ENCODE measurements around the gene FBXW7.
A peak's percentile ranks its signal among the peaks of the same experiment; 100 is the strongest.
"Not testable (repeated sequence)": the region's sequence is repeated elsewhere in the genome, so short reads cannot be mapped to it uniquely, and the experiment has no call there.

Gene FBXW7

DNA sequence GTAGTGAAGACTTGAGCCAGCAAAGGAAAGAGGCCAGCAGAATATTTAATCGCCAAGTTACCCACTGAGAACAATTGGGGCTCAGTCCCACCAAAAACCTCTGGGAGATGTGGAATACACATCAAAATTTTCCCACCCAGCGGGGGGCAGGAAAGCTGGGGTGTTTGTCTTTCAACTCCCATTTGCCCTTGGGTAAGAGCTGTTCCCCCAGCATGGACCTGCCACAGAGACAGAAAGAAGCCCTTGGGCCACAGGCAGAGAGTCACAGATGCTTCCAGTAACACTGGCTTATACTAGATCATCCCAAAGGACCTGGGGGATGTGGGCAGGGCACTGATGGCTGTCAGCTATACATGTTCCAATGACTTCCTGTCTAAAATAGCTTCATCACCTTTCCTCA is 18.9 kb upstream of the FBXW7 start:
- H3K27ac ChIP-seq: peak overlapping the region in 12 of 21 experiments; percentile 17 to 79 (median 56)

DNA sequence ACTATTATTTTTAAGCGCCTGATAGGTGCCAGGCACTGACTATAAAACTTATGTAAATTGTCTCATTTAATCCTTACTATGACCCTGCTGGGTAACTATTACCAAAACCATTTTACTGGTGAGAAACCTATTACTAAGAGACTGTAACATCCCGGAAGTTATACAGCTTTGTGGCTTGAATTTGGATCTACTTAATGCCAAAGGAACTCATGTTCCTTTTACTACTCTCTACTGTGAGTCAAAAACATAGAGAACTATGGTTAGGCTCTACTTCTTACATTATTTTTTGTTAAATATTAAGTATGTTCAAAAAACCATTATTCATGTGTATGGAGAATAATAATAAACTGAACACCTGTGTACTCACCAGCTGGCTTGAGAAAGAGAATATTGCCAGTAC is 14.8 kb upstream of the FBXW7 start:
- H3K4me3 ChIP-seq, H3K27ac ChIP-seq: not testable (repeated sequence)

More for the DNA sequence above, 18.9 kb upstream of the FBXW7 start:
- no peak overlapping the region for H3K4me3 ChIP-seq

DNA sequence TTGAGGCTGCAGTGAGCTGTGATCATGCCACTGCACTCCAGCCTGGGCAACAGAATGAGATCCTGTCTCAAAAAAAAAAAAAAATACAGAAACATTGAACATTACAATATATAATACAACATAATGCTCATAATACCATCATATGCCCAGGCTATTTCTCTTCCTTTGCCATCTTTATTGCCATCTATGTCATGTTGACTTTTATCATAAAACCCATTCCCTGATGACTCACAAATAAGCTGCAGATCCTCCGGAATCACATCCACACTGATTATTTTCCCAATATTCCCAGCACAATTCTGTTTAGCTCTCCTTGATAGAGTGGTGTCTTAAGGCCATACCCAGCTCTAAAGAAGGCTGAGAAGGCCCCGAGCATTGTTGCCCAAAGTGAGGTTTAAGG is 9.2 kb upstream of the FBXW7 start:
- peak overlapping the region in 1 of 21 experiments; percentile 40 for H3K27ac ChIP-seq
- H3K4me3 ChIP-seq: no peak overlapping the region

DNA sequence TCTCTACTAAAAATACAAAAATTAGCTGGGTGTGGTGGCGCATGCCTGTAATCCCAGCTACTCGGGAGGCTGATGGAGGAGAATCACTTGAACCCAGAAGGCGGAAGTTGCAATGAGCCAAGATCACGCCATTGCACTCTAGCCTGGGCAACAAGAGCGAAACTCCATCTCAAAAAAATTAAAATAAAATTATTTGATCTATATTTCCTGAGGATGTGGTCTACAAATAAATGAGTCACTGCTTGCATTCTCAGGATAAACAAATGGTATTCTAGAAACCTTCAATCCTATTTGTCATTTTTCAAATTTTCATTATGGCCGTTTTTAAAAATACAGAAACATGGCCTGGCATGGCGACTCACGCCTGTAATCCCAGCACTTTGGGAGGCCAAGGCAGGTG is 8.6 kb upstream of the FBXW7 start:
- peak overlapping the region in 1 of 21 experiments; percentile 43 for H3K27ac ChIP-seq
- not testable (repeated sequence) for H3K4me3 ChIP-seq

DNA sequence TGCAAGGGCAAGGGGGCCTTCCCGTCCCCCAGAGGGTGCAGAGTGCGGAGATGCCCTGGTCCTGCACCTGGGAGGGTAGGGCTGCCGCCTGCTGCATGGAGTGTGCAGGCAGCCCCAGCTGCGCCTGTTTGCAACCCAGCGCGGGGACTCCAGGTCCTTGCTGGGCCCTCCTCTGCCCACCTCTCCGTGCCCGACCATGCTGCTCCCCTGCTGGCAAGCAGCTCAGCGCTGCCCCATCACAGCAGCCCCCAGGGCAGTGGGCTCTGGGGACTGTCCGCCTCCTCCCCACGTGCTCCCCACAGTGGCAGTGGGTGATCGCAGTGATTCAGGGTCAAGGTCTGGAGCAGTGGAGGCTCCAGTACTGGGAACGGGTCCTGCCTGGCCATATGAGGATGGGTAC is 5.0 kb upstream of the FBXW7 start:
- Histone ChIP-seq H3K27ac (no peak overlapping the region), H3K4me3 (no peak overlapping the region)

DNA sequence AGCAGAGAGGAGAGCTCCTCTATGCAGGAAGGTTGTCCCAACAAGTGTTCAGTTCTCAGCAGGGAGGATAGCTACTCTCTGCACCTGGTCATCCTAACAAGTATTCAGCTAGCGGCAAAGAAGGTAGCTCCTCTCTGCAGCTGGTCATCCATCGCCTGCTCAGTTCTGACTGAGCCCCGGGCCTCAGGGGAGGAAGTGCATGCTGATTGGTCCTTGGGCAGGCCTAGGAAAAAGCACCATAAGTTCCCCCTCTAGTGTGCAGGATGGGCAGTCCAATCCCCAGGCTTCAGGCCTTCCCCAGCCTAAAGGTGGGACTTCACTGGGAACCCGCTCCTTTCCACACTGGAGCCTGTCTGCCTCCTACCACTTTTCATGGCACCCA is 4.4 kb upstream of the FBXW7 start:
- no peak overlapping the region for H3K4me3 ChIP-seq
- no peak overlapping the region for H3K27ac ChIP-seq

DNA sequence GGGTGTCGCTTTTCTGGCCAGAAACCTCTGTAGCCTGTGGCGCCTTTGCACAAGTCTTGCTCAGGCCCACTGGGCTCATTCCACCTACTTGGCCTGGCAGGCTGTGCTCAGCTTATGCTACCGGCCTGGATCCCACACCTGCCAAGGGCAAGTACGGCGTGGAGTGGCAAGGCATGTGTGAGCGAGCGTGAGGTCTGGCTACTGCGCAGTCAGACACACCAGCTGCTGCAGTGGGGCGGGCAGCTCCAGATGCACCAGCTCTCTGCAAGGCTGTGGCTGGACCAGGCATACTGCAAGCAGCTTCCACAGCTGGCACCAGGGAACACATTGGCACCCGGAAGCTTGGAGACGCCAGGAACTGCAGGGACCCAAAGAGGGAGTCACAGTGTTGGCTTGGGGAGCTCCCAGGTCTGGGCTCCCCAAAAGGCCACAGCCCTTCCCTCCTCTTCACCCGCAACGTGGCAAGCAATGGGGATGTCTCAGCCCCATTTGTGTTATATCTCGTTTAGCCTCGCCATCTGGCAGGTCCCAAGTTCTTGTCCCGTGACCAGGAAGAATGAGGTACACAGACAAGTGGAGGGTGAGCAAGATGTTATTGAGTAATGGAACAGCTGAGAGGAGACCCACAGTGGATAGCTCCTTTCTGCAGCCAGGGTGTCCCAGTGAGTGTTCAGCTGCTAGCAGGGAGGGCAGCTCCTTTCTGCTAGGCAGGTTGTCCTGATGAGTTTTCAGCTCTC is 3.8 kb upstream of the FBXW7 start:
- H3K27ac ChIP-seq: no peak overlapping the region

DNA sequence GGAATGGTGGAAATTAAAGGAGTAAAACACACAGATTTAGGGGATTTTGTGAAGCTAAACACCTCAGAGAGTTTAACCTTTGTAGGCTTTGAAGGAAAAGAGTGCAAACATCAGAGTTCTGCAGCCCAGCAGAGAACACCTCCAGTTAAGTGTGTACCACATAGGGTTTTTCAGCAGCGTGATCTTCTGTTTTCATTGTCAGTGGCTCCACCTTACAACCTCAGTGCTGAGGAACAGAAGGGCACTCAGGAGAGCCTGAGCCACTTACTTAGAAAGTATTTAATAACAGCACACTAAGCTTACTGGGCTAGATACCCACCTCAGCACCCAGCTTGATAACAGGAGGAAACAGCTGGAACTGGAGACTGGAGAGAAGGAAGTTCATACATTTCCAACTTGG is 2.0 kb upstream of the FBXW7 start:
- peak overlapping the region in 11 of 21 experiments; percentile 18 to 97 (median 92) for H3K27ac ChIP-seq

More for the DNA sequence above, 3.8 kb upstream of the FBXW7 start:
- H3K4me3 ChIP-seq: no peak overlapping the region

DNA sequence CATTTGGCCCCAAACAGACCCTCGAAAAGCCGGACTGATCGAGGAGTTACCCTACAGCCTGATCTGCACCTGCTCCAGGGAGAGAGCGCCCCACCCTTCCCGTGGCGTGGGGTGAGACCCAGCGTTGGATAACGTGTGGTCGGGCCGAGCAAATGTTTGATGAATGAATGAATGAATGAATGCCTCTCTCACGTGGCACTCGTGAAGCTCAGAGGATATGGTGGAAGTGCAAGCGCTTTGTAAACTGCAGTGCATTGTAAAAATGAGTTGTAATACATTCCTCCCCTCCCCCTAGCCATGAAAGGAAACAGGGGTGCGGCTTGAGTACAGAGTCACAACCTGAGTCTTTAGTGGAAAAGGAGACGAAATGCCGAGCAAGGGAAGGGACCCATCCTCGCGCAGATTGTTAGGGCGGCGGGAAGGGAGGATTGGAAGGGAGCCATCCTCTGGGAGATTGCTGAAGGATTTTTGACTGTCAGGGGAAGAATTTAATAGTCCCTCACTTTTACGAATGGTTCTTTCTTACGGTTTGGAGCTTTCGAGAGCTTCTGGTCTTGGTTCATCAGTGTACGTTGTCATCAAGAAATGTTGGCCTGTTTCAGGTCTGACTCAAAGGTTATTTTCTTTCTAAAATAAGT is 772 bp upstream of the FBXW7 start:
- peak overlapping the region; percentile 72 to 98 (median 94) for H3K27ac ChIP-seq
- peak overlapping the region; percentile 66 to 100 (median 90) for H3K4me3 ChIP-seq

More for the DNA sequence above, 2.0 kb upstream of the FBXW7 start:
- H3K4me3 ChIP-seq: peak overlapping the region in 1 of 7 experiments; percentile 98

DNA sequence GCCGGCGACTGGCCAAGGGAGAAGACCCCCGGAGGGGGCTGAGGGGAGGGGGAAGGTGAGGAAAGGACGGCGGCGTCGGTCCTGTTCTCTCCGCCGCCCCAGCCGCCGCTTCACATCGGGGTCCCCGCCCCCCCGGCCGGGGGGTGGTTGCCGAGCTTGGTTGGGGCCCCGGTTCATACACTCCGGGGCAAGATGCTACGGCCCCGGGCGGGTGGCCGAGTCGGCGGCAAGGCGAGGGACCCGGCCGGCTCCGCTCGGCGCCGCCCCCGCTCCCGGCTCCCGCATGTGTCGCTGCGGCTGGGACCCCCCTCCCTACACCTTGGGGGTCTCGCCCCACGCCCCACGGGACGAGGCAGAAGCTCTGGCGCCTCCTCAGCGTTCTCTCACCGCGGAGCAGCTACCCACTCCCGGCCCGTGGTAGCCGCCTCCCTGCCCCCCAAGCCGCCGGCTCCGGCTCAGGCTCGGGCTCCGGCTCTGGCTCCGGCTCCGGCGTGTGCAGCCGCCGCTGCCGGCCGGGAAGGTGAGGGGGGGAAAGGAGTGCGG is 461 bp downstream of the FBXW7 start:
- peak overlapping the region; percentile 66 to 100 (median 90) for H3K4me3 ChIP-seq
- H3K27ac ChIP-seq: peak overlapping the region; percentile 77 to 98 (median 94)

DNA sequence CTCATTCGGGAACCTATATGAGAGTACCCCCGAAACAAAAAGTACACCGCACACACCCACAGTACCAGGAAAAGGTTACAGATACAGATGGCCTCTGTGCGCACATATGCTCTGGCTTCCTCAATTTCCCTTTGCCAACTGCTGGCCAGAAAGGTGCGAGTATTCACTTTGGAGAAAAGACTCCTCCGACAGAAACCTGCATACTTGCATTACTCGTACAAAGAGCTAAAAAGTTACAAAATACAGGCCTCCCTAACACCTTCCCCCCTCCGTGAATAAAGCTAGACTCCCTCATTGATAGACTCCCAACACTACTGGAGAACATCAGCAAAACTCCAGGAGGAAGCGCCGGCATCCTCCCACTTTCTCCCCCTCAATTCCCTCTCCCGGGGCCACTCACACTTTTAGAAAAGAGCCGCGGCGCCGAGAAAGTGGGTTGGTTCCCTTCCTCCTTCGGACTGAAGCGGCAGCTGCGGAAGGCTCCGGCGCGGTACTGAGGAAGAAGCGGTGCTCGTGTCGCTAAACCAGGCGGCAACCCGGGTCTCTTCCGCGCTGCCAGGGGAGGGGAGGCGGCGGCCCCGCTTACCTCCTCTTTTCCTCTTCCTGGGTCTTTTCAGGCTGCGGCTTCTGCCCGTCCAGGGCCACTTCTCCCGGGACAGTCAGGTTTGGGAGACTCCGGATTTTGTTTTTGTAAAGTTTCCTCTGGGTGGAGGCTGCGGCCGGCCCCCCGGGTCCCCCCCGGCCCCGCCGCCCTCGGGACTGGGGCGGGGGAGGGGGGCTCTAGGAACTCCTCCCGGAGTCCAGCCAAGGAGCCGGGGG is 1.1 kb downstream of the FBXW7 start:
- Histone ChIP-seq H3K27ac (peak overlapping the region; percentile 77 to 98 (median 94)), H3K4me3 (peak overlapping the region; percentile 66 to 100 (median 90))

DNA sequence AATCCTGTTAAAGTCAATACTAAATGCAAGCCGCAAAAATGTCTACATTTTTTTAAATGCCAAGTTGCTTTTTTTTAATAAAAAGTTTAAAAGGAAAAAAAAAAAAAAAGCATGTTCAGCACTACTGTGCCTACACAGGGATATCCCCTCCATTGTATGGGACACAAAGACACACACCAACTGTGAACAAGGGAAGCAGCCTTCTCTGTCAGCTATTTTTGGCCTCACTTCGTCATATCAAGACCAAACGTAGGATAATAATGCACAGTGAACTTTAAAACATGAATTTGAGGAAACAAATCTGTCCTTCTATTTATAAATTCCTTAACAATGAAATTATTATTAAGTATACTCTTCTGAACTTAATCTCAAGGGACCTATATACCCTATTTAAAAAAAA is 4.4 kb downstream of the FBXW7 start:
- Histone ChIP-seq H3K4me3 (no peak overlapping the region), H3K27ac (no peak overlapping the region)

DNA sequence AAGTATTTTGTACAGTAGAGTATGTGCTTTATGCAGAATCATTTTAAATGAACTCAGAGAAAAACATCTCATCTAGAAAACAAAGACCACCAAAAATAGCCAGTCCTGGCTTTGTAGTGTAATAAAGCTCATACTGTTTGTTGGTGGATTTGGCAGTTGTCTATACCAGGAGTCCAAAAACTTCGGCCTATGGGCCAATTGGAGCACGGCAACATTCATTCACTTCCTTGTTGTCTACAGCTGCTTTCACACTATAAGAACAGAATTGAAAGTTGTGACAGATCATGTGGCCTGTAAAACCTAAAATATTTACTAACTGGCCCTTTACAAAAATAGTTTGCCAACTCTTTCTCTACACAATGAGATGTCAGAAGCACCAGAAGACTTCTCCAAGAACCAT is 5.3 kb downstream of the FBXW7 start:
- no peak overlapping the region for H3K4me3 ChIP-seq
- no peak overlapping the region for H3K27ac ChIP-seq

DNA sequence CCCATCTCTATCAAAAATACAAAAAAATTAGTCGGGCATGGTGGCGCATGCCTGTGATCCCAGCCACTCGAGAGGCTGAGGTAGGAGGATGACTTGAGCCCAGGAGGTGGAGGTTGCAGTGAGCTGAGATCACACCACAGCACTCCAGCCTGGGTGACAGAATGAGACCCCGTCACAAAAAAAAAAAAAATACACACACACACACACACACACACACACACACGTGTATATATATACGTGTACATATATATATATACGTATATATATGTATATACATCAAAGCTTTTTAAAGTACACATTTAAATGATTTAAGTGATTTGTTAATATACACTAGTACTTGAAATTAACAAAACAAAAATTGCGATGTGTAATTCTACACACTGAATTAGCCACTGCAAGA is 6.0 kb downstream of the FBXW7 start:
- no peak overlapping the region for H3K4me3 ChIP-seq
- H3K27ac ChIP-seq: no peak overlapping the region

DNA sequence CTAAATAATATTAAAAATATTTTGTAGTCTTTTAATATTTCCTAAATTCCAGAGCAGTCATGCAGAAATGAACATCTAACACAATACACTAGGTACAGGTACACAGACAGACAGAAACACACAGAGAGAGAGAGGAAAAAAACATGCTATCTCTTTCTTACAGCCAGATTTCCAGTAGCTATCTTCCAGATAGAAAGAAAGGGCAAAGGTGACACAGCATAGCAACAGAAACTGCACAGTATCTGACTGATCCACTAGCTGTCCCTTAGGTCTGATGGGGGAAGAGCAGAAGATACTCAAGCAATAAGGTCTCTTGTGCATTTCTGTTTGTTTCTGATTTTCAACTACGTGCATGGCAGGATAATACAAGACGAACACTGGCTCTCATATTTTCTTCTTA is 7.8 kb downstream of the FBXW7 start:
- Histone ChIP-seq H3K27ac (no peak overlapping the region), H3K4me3 (no peak overlapping the region)

DNA sequence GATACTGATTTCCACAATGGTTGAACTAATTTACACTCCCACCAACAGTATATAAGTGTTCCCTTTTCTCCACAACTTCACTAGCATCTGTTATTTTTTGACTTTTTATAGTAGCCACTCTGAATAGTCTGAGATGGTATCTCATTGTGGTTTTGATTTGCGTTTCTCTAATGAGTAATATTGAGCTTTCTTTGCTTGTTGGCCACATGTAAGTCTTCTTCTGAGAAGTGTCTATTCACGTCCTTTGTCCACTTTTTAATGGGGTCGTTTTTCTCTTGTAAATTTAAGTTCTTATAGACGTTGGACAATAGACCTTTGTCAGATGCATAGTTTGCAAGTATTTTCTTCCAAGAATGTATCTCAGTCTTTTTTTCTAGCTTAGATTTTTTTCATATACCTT is 10.0 kb downstream of the FBXW7 start:
- no peak overlapping the region for H3K27ac ChIP-seq
- H3K4me3 ChIP-seq: no peak overlapping the region

DNA sequence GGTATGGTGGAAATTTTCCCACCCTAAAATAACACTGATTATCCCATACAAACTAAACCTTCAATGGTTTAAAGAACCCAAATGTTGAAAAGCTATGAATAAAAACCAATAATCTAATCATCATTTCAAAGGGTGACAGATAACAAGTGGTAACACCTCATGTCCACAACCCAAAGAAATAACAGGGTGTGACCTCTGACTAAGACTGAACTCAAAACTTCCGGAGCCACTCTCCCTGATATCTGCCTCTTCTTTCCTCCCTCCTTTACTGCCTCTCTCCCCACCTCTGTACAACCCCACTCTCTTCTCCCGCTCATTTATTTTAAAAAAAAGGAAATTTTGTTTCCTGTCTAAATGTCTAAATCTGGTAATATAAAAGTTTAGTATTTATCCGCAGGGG is 11.5 kb downstream of the FBXW7 start:
- no peak overlapping the region for H3K4me3 ChIP-seq

DNA sequence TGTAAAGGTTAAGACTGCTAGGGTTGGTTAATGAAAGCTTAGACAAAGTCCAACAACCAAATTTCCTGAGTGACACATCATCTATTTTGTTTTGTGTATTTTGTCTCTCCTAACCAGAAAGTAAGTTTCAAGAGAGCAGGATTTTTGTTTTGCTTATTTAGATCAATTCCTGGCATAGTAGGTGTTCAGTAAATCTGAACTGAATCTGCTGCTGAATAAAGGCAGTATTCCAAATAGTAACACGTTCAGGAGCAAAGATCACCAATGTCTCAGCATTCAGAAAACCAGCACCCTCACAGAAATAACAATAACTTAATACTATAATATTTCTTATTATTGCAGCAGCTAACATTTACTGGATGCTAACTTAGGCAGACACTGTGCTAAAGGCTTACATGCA is 12.2 kb downstream of the FBXW7 start:
- Histone ChIP-seq H3K27ac (no peak overlapping the region), H3K4me3 (no peak overlapping the region)

More for the DNA sequence above, 11.5 kb downstream of the FBXW7 start:
- H3K27ac ChIP-seq: no peak overlapping the region

DNA sequence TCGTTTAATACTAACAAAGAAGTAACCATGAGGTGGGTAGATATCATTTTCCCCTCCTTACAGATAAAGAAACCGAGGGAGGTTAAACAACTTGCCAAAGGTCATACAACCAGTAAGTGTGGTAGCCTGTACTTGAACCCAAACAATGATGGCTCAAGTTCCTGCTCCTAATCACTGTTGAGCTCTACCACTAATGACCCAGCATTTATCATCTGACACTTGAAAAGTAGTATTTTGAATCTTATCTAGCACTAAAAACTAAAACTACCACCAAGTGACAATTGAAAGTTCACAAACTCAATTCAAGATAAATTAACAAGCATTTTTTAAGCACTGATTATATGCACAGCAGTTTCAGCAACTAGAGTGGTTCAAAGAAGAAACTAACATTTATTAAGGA is 13.1 kb downstream of the FBXW7 start:
- no peak overlapping the region for H3K27ac ChIP-seq
- H3K4me3 ChIP-seq: no peak overlapping the region

DNA sequence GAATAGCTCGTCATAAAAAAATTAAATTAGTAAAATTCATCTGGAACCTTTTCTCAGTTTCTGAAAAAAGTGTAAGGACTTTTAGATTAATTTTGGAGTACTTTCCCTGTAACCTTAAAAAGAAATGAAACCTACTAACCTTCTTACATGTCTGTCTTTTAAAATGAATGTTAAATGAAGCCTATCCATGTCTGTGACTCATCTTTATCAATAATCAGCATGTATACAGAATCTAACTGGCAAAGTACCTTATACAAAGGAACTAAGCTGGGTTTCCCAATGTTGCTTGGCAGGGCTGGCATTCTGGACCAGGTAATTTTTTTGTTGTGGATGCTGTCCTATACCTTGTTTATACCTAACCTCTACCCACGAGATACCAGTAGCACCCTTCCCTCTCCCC is 13.6 kb downstream of the FBXW7 start:
- Histone ChIP-seq H3K27ac (no peak overlapping the region), H3K4me3 (no peak overlapping the region)

Data from skin epidermis (tissue), 12 donors.